T-helper 1 cell treated with Interleukin-12 subunit alpha and Interleukin-12 subunit beta and Interleukin-4 antibody, amounts not matched to agents 30 ng/mL and 1 ng/mL, for 36 hours (primary cell): Measurements from ENCODE around the gene CDH4. TPM values are rescaled to one million over a fixed set of nuclear protein-coding genes. Genes with fewer than 3 reads are reported as not detected.
"Not testable (repeated sequence)": the region's sequence is repeated elsewhere in the genome, so short reads cannot be mapped to it uniquely, and the experiment has no call there.

Experiments used
- intact Hi-C: fragments of 100-400 bp; cut with micrococcal nuclease; formaldehyde crosslinking; loops from one replicate; pipeline ENCODE4 v1.15.1; 2024
- total RNA-seq: library from RNA; stranded (reverse); gene quantifications from 2 replicates; pipeline ENCODE4 v1.2.3, GENCODE V29; 2022

The CDH4 gene
- total RNA-seq, 1 donor from 2014 or later, result not detected

- intact Hi-C loops, result no loop called here
These were observed 162.5 kb downstream of the CDH4 start for GRCh38 chr20:61414455-61414991.

- intact Hi-C loops, result no loop called here
These were observed 164.5 kb downstream of the CDH4 start for GRCh38 chr20:61416546-61416945.

GRCh38 chr20:61417221-61417941, 165.3 kb downstream of the CDH4 start:
- intact Hi-C loops, result no loop called here

GRCh38 chr20:61419010-61419409, 166.9 kb downstream of the CDH4 start:
- intact Hi-C loops, result no loop called here

GRCh38 chr20:61419501-61419900, 167.4 kb downstream of the CDH4 start:
- intact Hi-C loops, result no loop called here

GRCh38 chr20:61420056-61420455, 168.0 kb downstream of the CDH4 start:
- intact Hi-C loops, result no loop called here

- intact Hi-C loops, result no loop called here
These were observed 168.7 kb downstream of the CDH4 start for GRCh38 chr20:61420781-61421180.

GRCh38 chr20:61422636-61423425, 170.8 kb downstream of the CDH4 start:
- intact Hi-C loops, result no loop called here

GRCh38 chr20:61424011-61424627, 172.1 kb downstream of the CDH4 start:
- intact Hi-C loops, result no loop called here

- intact Hi-C loops, result no loop called here
These were observed 172.8 kb downstream of the CDH4 start for GRCh38 chr20:61424628-61425420.

- intact Hi-C loops, result not testable (repeated sequence)
These were observed 173.5 kb downstream of the CDH4 start for GRCh38 chr20:61425541-61425991.

GRCh38 chr20:61426352-61426751, 174.3 kb downstream of the CDH4 start:
- intact Hi-C loops, result no loop called here

GRCh38 chr20:61429458-61430227, 177.6 kb downstream of the CDH4 start:
- intact Hi-C loops, result no loop called here

- intact Hi-C loops, result no loop called here
These were observed 178.2 kb downstream of the CDH4 start for GRCh38 chr20:61430228-61430624.

GRCh38 chr20:61433176-61433575, 181.1 kb downstream of the CDH4 start:
- intact Hi-C loops, result no loop called here

GRCh38 chr20:61433816-61434215, 181.8 kb downstream of the CDH4 start:
- intact Hi-C loops, result no loop called here

- intact Hi-C loops, result no loop called here
These were observed 182.3 kb downstream of the CDH4 start for GRCh38 chr20:61434341-61434781.

- intact Hi-C loops, result no loop called here
These were observed 183.2 kb downstream of the CDH4 start for GRCh38 chr20:61435184-61435822.

GRCh38 chr20:61435823-61436220, 183.8 kb downstream of the CDH4 start:
- intact Hi-C loops, result no loop called here

GRCh38 chr20:61436283-61436666, 184.2 kb downstream of the CDH4 start:
- intact Hi-C loops, result no loop called here
